HL-60 (cell line): ENCODE measurements around the gene NKX3-2.

ENCODE experiments used
- GABPA ChIP-seq: IDR thresholded peaks from 2 replicates; pipeline ENCODE4 v1.6.1; 2012; ENCODE audit warnings: low read depth
- POLR2AphosphoS5 ChIP-seq: IDR thresholded peaks from 2 replicates; pipeline ENCODE4 v1.6.1; 2012; ENCODE audit warnings: low read depth
- SPI1 ChIP-seq: IDR thresholded peaks from 2 replicates; pipeline ENCODE4 v1.6.1; 2012; ENCODE audit warnings: low read depth, mild to moderate bottlenecking, borderline replicate concordance
- TF ChIP-seq, protein P1 (sequence below): IDR thresholded peaks from one replicate; pipeline ENCODE4 v1.5.1; 2011; ENCODE audit warnings: low read length, control low read depth, inconsistent platforms; ENCODE audit not compliant: insufficient read depth
- TF ChIP-seq, protein P2 (sequence below): IDR thresholded peaks from 2 replicates; pipeline ENCODE4 v1.6.1; 2012; ENCODE audit warnings: low read depth; ENCODE audit not compliant: insufficient replicate concordance

DNA sequence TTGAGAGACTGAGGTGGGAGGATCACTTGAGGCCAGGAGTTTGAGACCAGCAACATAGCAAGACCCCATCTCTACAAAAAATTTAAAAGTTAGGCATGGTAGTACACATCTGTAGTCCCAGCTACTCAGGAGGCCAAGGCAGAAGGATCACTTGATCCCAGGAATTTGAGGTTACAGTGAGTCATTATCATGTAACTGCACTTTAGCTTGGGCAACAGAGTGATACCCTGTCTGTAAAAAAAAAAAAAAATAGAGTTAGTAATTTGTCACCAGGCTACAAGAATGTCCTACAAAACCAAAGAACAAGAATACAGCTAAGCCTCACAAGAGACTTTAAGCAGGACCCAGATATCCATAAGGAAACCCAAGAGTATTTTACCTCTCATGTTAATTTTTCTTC, 33.2 kb downstream of the NKX3-2 start:
- TF ChIP-seq, protein P1, sequence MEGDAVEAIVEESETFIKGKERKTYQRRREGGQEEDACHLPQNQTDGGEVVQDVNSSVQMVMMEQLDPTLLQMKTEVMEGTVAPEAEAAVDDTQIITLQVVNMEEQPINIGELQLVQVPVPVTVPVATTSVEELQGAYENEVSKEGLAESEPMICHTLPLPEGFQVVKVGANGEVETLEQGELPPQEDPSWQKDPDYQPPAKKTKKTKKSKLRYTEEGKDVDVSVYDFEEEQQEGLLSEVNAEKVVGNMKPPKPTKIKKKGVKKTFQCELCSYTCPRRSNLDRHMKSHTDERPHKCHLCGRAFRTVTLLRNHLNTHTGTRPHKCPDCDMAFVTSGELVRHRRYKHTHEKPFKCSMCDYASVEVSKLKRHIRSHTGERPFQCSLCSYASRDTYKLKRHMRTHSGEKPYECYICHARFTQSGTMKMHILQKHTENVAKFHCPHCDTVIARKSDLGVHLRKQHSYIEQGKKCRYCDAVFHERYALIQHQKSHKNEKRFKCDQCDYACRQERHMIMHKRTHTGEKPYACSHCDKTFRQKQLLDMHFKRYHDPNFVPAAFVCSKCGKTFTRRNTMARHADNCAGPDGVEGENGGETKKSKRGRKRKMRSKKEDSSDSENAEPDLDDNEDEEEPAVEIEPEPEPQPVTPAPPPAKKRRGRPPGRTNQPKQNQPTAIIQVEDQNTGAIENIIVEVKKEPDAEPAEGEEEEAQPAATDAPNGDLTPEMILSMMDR = no peak
- TF ChIP-seq POLR2AphosphoS5 (no peak), SPI1 (no peak), GABPA (no peak)
- TF ChIP-seq, protein P2, sequence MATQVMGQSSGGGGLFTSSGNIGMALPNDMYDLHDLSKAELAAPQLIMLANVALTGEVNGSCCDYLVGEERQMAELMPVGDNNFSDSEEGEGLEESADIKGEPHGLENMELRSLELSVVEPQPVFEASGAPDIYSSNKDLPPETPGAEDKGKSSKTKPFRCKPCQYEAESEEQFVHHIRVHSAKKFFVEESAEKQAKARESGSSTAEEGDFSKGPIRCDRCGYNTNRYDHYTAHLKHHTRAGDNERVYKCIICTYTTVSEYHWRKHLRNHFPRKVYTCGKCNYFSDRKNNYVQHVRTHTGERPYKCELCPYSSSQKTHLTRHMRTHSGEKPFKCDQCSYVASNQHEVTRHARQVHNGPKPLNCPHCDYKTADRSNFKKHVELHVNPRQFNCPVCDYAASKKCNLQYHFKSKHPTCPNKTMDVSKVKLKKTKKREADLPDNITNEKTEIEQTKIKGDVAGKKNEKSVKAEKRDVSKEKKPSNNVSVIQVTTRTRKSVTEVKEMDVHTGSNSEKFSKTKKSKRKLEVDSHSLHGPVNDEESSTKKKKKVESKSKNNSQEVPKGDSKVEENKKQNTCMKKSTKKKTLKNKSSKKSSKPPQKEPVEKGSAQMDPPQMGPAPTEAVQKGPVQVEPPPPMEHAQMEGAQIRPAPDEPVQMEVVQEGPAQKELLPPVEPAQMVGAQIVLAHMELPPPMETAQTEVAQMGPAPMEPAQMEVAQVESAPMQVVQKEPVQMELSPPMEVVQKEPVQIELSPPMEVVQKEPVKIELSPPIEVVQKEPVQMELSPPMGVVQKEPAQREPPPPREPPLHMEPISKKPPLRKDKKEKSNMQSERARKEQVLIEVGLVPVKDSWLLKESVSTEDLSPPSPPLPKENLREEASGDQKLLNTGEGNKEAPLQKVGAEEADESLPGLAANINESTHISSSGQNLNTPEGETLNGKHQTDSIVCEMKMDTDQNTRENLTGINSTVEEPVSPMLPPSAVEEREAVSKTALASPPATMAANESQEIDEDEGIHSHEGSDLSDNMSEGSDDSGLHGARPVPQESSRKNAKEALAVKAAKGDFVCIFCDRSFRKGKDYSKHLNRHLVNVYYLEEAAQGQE = no peak
